Stimulated activated CD8-positive, alpha-beta memory T cell treated with anti-CD3 and anti-CD28 coated beads, Interleukin-4, amount 100 ng/mL, for 48 hours (primary cell): Measurements from ENCODE around the gene RAB5B.
A peak's percentile ranks its signal among the peaks of the same experiment; 100 is the strongest.
"Not testable (repeated sequence)": the region's sequence is repeated elsewhere in the genome, so short reads cannot be mapped to it uniquely, and the experiment has no call there.

Experiments used
- DNase-seq: peaks from one replicate; pipeline ENCODE4 v3.0.0-alpha.2; 2020

The RAB5B gene

GRCh38 chr12:55984861-55985260 lies 11.0 kb downstream of the RAB5B start:
- DNase-seq: no peak

GRCh38 chr12:55985341-55985740 lies 11.5 kb downstream of the RAB5B start:
- DNase-seq: no peak

- DNase-seq: not testable (repeated sequence)
These were observed 12.1 kb downstream of the RAB5B start for GRCh38 chr12:55985976-55986375.

GRCh38 chr12:55991110-55991509 lies 17.2 kb downstream of the RAB5B start:
- no peak for DNase-seq

GRCh38 chr12:55993230-55993853 lies 19.5 kb downstream of the RAB5B start:
- DNase-seq: no peak

GRCh38 chr12:55995366-55995765 lies 21.5 kb downstream of the RAB5B start:
- no peak for DNase-seq

GRCh38 chr12:55996201-55996714 lies 22.4 kb downstream of the RAB5B start:
- peak; percentile 75 for DNase-seq

- DNase-seq: peak; percentile 65
These were observed 23.0 kb downstream of the RAB5B start, which contains the start of gene SUOX for GRCh38 chr12:55996715-55997534. SUOX (plus strand) TSS chr12:55997276; CDS start chr12:56002222, 4,946 bp downstream.

- no peak for DNase-seq
These were observed 23.6 kb downstream of the RAB5B start for GRCh38 chr12:55997535-55997859.

GRCh38 chr12:55999522-55999921 lies 25.6 kb downstream of the RAB5B start:
- DNase-seq: peak; percentile 34

GRCh38 chr12:55999999-56000540 lies 26.2 kb downstream of the RAB5B start:
- not testable (repeated sequence) for DNase-seq

- DNase-seq: no peak
These were observed 27.7 kb downstream of the RAB5B start for GRCh38 chr12:56001487-56002100.

GRCh38 chr12:56003376-56003775 lies 29.5 kb downstream of the RAB5B start:
- DNase-seq: not testable (repeated sequence)

GRCh38 chr12:56004211-56004610 lies 30.3 kb downstream of the RAB5B start:
- no peak for DNase-seq

GRCh38 chr12:56007564-56008559 lies 34.0 kb downstream of the RAB5B start:
- DNase-seq: peak; percentile 77

- no peak for DNase-seq
These were observed 36.3 kb downstream of the RAB5B start for GRCh38 chr12:56010111-56010570.

- DNase-seq: no peak
These were observed 37.7 kb downstream of the RAB5B start for GRCh38 chr12:56011509-56012090.

- no peak for DNase-seq
These were observed 39.6 kb downstream of the RAB5B start for GRCh38 chr12:56013482-56013881.

GRCh38 chr12:56014205-56014604 lies 40.3 kb downstream of the RAB5B start:
- DNase-seq: no peak

GRCh38 chr12:56017181-56017580 lies 43.3 kb downstream of the RAB5B start:
- DNase-seq: no peak

- no peak for DNase-seq
These were observed 44.5 kb downstream of the RAB5B start for GRCh38 chr12:56018356-56018755.
